KBM-7 (cell line): ENCODE results near the gene PAIP2.
A peak's percentile ranks its signal among the peaks of the same experiment; 100 is the strongest.
"Not testable (repeated sequence)": the region's sequence is repeated elsewhere in the genome, so short reads cannot be mapped to it uniquely, and the experiment has no call there.

Source experiments
- DNase-seq: peaks from one replicate; pipeline ENCODE4 v3.0.0-alpha.2; 2015
- in situ Hi-C: fragments of 300-500 bp; cut with MboI; formaldehyde crosslinking; loops from 2 replicates; pipeline ENCODE4 v1.14.3; 2020; ENCODE audit warnings: low sequenced_read_pairs, low pct_unique_long_range_greater_than_20kb, mixed read lengths

PAIP2 gene

DNA sequence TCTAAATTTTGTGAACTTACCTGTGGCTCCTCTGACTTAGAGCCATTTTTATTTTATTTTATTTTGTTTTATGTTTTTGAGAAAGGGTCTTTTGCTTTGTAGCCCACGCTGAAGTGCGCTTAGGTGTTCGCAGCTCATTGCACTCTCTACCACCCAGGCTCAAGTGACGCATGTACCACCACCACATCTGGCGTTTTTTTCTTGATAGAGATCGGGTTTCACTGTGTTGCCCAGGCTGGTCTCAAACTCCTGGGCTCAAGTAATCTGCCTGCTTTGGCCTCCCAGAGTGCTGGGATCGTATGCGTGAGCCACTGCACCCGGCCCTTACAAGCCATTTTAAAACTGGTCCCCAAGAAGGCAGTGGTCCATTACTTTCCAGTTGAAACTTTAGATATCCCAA is 29.6 kb upstream of the PAIP2 start:
- no peak for DNase-seq
- in situ Hi-C loops = no loop called here

DNA sequence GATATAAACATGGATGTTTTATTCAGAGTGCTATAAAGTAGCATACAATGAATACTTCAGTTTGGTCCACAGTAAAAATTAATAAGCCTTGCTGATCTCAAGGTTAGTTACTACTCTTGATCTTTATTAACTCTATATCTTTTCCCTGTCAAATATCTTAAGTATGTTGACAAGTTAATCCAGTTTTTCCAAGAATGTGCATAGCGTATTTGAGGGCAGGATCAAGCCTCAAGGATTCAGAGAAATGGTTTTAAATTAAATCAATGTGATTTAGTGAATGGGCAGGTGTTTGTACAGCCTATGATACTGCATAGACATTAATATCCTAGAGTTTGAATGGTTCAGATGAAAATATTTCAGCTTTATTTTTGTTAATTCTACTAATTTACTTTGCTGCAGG is 27.4 kb upstream of the PAIP2 start:
- no peak for DNase-seq
- in situ Hi-C loops = no loop called here

DNA sequence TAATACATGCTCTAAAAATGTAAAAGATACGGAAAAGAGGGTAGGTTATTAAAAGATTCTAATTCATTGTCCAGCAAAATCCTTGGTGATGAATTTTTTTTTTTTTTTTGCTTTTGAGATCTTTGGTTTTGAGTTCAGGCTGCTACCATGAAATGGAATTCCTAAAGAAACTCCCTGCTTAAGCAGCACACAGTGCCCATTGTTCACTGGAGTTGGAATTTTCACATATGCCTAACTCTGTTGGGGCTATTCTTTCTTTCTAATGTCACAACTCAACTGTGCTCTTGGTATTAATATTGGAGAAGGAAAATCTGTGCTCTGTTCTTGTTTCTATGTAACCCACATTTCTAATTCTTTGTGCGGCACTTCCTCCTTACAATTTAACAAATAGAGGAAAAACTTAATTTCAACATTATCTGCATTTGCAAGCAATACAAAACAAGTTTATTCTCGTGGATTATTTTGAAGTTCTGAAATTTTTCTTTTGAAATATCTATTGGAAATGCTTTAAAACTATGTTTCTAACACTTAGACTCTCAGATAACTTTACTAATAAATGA is 26.5 kb upstream of the PAIP2 start:
- in situ Hi-C loops = no loop called here
- no peak for DNase-seq

DNA sequence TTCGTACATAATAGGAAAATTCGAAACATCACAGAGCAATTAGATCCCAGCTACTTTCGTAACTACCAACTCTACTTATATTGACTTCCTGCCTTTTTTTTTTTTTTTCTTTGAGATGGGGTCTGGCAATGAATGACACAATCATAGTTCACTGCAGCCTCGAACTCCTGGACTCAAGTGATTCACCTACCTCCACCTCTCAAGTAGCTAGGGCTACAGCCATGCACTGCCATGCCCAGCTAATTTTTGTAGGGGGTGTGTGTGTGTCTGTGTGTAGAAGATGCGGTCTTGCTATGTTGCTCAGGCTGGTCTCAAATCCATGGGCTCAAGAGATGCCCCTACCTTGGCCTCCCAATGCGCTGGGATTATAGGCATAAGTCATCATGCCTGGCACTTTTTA is 5.8 kb upstream of the PAIP2 start:
- DNase-seq = no peak
- in situ Hi-C loops = no loop called here

DNA sequence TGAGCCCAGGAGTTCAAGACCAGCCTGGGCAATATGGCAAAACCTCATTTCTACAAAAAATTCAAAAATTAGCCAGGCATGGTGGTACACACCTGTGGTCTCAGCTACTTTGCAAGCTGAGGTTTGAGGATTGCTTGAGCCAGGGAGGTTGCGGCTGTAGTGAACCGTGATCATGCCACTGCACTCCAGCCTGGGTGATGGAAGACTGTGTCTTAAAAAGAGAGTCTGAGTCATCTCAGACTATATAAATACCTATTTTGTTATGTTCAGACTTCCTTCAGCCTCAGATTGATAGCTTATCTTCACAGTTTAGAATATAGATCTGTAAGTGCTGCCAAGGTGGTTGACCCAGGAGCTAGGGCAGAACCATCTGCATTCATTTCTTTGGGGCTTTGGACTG is 1.6 kb upstream of the PAIP2 start:
- no peak for DNase-seq
- in situ Hi-C loops = no loop called here

DNA sequence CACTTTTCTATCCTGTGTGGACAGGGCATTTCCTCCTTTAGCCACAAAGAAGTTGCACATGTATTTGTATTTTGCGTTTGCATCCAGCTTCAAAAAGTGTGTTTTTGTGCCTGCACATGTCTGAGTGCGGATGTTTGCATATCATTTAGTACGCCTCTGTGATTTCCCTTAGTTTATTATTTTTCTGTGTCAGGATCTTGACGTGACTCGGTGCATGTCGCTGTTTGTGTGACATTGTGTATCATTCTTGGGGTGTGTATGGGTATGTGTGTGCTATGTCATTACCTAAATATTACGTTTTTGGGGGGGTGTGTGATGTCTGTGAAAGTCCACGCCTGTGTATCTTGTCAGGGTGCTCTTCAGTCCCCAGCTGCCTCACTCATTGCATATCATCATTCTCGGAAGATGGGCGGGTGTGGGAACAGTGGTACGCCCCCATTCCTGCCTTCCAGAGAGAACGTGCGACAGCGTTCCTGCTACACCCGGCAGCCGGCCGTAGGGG is 416 bp upstream of the PAIP2 start:
- in situ Hi-C loops = no loop called here
- no peak for DNase-seq

DNA sequence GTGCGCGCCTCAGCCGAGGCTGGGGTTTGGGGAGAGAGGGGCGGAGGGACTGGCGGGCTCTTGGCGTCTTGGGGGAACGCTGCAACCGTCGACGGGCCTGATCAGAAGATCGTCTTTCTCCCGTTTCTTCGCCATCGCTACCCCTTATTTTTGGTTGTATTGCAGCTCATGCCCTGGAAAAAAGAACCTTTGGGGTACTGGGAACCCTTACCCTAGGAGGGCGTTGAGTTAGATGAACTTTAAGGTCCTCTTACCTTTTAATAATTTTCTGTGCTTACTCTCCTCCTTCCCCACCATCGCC is 719 bp downstream of the PAIP2 start:
- no peak for DNase-seq
- in situ Hi-C loops = no loop called here

DNA sequence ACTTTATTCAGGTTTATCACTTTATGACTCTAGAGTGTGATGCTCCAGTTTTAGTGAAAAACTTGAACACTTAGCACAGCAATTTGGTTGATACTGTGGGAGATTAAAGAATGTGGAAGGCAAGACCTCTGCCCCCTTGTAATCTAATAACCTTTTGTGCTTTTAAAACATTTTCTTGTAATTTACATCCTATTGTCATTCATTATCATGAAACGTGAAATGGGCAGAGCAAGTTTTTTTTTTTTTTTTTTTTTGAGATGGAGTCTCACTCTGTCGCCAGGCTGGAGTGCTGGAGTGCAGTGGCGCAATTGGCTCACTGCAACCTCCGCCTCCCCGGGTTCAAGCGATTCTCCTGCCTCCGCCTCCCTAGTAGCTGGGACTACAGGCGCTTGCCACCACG is 1.8 kb downstream of the PAIP2 start:
- in situ Hi-C loops = no loop called here
- no peak for DNase-seq

DNA sequence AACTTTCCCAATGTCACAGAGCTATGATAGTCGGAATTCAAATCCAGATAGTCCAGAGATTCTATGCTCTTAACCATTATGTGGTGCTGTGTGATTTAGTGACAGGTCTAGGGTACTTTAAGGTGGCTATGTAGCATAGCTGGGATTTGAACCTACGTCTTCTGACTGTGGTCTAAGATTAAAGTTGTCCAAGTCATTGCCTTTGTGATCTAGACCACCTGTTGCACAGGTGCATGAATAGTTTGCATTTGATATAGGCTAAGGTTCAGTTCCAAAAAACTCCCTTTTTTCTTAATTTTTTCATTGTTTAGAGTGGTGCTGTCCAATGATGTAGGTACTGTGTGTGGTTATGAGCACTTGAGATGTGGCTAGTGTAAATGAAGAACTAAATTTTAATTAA is 2.5 kb downstream of the PAIP2 start:
- in situ Hi-C loops = no loop called here
- no peak for DNase-seq

DNA sequence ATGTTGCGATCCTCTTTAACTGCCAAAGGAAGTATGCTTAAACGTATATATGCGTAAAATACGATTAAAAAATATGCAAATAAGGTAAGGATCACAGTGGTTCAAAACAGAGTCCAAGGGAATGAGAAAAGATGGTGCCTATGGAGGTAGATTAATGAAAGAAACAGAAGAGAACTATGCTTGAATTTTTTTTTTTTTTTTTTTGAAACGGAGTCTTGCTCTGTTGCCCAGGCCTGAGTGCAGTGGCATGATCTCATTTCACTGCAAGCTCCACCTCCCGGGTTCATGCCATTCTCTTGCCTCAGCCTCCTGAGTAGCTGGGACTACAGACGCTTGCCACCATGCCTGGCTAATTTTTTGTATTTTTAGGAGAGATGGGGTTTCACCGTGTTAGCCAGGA is 3.8 kb downstream of the PAIP2 start:
- in situ Hi-C loops, DNase-seq: not testable (repeated sequence)

DNA sequence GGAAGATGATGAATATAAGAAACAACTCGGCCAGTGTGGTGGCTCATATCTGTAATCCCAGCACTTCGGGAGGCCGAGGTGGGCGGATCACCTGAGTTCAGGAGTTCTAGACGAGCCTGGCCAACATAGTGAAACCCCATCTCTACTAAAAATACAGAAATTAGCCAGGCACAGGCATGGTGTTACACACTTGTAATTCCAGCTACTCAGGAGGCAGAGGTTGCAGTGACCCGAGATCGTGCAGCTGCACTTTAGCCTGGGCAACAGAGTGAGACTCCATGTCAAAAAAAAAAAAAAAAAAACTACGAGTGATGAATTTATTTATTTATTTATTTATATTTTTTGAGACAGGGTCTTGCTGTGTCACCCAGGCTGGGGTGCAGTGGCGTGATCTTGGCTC is 6.2 kb downstream of the PAIP2 start:
- DNase-seq, in situ Hi-C loops: not testable (repeated sequence)

DNA sequence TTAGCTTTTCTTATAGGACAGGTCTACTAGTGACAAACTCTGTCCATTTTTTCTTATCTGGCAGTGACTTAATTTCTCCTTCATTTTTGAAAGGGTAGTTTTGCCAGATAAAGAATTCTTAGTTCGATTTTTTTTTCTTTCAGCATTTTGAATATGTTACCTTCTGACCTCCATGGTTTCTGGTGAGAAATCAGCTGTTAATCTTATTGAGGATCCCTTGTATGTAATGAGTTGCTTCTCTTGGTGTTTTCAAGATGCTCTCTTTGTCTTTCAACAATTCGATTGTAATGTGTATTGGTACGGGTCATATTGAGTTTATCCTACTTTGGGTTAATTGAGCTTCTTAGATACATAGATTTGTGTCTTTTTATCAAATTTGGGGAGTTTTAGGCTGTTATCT is 12.5 kb downstream of the PAIP2 start:
- in situ Hi-C loops = no loop called here
- DNase-seq = no peak

DNA sequence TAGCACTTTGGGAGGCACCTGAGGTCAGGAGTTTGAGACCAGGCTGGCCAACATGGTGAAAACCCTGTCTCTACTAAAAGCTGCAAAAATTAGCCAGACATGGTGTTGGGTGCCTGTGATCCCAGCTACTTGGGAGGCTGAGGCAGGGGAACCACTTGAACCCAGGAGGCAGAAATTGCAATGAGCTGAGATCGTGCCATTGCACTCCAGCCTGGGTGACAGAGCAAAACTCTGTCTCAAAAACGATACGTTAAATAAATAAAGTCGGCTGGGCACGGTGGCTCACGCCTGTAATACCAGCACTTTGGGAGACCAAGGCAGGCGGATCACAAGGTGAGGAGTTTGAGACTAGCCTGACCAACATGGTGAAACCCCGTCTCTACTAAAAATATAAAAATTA is 14.2 kb downstream of the PAIP2 start:
- in situ Hi-C loops, DNase-seq: not testable (repeated sequence)

DNA sequence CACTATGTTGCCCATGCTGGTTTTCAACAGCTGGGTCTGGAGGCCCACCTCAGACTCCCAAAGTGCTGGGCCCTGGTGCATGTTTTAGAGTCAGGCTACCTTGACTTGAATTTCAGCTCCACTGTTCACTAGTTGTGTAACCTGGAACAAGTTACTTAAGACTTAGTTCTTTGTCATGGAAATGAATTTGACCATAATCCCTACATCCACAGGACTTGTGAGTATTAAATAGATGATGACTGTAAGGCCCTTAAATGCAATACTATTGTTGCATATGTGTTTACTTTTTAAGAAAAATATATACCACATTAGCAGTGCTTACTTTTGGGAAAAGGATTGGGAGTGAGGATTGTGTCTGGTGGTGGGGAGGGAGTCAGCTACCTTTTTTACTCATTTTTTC is 16.4 kb downstream of the PAIP2 start:
- DNase-seq = no peak
- in situ Hi-C loops = no loop called here

DNA sequence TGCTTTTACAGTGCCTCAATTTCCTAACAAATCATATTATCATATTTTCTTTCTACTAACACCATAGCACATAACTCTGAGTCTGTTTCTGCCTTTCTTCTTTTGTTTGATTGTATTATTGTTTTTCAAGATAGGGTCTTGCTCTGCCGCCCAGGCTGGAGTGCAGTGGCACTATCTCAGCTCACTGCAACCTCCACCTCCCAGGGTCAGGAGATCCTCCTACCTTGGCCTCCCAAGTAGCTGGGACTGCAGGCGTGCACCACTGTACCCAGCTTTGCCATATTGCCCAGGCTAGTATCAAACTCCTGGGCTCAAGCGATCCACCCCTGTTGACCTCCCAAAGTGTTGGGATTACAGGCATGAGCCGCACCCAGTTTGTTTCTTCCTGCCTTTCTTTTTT is 18.7 kb downstream of the PAIP2 start:
- in situ Hi-C loops = no loop called here
- no peak for DNase-seq

DNA sequence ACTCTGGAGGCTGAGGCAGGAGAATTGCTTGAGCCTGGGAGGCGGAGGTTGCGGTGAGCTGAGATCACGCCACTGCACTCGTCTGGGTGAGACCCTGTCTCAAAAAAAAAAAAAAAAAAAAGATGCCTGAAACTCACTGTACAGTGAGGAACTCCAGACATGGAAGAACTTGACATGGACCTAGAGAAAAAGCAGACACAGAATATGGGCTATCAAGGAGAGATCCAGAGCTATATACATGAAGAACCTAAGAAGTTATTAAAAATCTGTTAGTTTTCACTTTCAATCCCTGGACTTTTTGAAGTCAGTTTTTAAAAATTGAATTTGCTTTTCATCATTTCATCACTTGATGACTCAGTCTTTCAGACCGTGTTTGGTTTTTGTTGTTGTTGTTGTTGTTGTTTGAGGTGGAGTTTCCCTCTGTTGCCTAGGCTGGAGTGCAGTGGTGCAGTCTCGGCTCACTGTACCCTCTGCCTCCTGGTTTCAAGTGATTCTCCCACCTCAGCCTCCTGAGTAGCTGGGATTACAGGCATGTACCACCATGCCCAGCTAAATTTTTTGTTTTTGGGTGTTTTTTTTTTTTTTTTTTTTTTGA is 20.3 kb downstream of the PAIP2 start:
- in situ Hi-C loops = no loop called here
- DNase-seq = no peak

DNA sequence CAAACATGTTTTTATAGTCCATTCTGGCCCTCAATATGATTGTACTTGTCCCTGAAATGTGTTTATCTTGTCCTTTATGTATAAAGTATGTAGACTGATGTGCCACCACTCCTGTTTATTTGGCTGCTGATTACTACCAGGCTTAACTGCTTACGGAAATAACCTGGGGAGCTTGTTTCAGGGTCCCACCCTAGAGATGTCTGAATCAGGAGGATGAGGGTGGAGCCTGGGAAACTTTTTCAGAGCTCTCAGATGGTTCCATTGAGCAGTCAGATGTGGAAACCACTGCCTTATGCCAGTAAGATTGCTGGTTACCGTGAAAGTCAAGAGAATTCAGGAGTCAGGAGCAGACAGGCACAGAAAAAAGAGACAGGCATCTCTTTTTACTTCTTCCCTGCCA is 22.3 kb downstream of the PAIP2 start:
- no peak for DNase-seq
- in situ Hi-C loops = no loop called here

DNA sequence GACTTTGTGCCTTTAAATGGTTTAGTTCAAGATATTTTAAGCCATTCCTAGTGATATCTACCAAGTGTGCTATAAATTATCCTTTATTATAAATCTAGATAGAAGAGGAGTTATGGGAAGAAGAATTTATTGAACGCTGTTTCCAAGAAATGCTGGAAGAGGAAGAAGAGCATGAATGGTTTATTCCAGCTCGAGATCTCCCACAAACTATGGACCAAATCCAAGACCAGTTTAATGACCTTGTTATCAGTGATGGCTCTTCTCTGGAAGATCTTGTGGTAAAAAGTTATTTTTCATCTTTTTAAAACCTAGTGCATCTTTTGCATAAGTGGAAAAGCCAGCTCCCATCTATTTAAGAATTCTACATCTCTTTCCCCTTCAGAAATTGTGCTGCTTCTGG is 22.8 kb downstream of the PAIP2 start:
- in situ Hi-C loops = no loop called here
- DNase-seq = no peak

DNA sequence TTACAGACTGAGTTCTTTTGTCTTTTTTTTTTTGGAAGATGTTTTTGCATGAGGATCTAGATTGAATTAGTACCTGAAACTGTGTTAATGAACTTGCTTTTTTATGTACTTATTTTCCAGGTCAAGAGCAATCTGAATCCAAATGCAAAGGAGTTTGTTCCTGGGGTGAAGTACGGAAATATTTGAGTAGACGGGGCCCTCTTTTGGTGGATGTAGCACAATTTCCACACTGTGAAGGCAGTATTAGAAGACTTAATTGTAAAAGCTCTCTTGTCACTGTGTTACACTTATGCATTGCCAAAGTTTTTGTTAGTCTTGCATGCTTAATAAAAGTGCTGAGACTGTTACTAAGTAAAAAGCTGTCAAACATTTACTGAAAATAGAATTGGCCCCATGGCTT is 27.0 kb downstream of the PAIP2 start:
- in situ Hi-C loops = no loop called here
- DNase-seq = peak; percentile 36

DNA sequence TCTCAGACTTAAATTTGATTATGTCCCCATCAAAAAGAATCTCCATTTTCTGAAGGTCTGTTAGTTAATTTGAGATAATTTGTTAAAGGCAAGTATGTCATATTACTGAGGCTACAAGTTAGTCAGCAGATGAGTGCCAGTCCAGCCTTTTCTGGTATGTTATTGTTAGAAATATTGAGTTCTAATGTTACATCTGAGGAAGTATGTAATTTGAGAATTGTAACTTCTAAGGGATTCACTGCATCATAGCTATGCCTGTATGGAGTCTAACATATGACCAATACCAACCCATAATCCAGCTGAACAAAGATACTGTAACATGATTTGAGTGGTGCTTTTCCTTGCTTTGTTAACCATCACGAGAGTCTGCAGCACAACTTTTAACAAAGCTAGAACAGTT is 27.5 kb downstream of the PAIP2 start:
- no peak for DNase-seq
- in situ Hi-C loops = no loop called here
